DMS79 (cell line): Measurements from ENCODE around the gene FRS3.

Experiments used
- DNase-seq: peaks from one replicate; lab custom pipeline; 2025; lab: John Stamatoyannopoulos, UW

Gene FRS3

GRCh38 chr6:41728073-41728936, 51.4 kb downstream of the FRS3 start:
- DNase-seq: no peak

- DNase-seq: no peak
These were observed 52.0 kb downstream of the FRS3 start for GRCh38 chr6:41727705-41728072.

GRCh38 chr6:41726876-41727275, 52.8 kb downstream of the FRS3 start:
- DNase-seq: no peak

GRCh38 chr6:41724586-41725501, 54.9 kb downstream of the FRS3 start:
- peak; percentile 77 for DNase-seq

GRCh38 chr6:41724228-41724580, 55.5 kb downstream of the FRS3 start:
- DNase-seq: no peak

GRCh38 chr6:41723530-41724227, 56.0 kb downstream of the FRS3 start:
- DNase-seq: no peak

GRCh38 chr6:41722969-41723529, 56.7 kb downstream of the FRS3 start:
- DNase-seq: no peak

GRCh38 chr6:41721414-41721813, 58.3 kb downstream of the FRS3 start:
- no peak for DNase-seq

GRCh38 chr6:41720783-41721182, 58.9 kb downstream of the FRS3 start:
- no peak for DNase-seq

- DNase-seq: no peak
These were observed 59.5 kb downstream of the FRS3 start for GRCh38 chr6:41720262-41720620.
